ENCODE measurements around the gene ALDH1A2. TPM values are rescaled to one million over a fixed set of nuclear protein-coding genes. Genes with fewer than 3 reads are reported as not detected.

The ALDH1A2 gene
- total RNA-seq, 1 experiment from 2014 or later: 1.5 TPM

DNA sequence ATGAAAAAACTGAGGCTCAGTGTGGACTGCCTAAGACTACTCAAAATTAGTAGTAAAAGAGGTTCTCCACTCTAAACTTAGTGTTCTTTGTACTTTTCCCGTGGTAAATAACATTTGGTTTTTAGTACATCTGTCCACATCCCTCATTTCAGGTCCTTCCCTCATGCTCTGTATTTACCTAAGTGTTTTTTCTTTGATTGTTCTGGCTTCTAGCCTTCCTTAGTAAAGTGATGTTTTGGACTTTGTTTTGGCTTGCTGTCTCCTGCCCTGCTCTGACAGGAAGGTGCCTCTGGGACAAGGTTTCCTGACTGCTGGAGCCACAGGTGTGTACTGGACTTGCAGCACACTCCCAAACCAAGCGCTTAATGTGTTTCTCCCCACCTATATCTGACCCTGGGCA, 29.9 kb upstream of the ALDH1A2 start:
- CTCF ChIA-PET: no interaction called here
- POLR2A ChIA-PET (ENCODE audit: low non-redundant PET): no interaction called here
- DNase-seq (ENCODE audit: low spot score): no peak
- H3K36me3 ChIP-seq (ENCODE audit: insufficient read depth, low read length, poor library complexity, severe bottlenecking): no peaks in the 10 kb centered on the region
- H3K4me3 ChIP-seq (ENCODE audit: low read depth, low read length, poor library complexity, severe bottlenecking): no peak overlapping the region
- no peaks in the 10 kb centered on the region for H3K4me1 ChIP-seq (ENCODE audit: insufficient read depth, low read length, poor library complexity, severe bottlenecking)
- no peak overlapping the region for H3K27ac ChIP-seq (ENCODE audit: low read depth, low read length, poor library complexity, severe bottlenecking)
- H3K27me3 ChIP-seq (replicated peaks; ENCODE audit: insufficient read depth, low read depth, low read length, poor library complexity): peaks cover 22% of the 10 kb centered on the region
- H3K9me3 ChIP-seq (ENCODE audit: low read depth, low read length, poor library complexity, severe bottlenecking): no peaks in the 10 kb centered on the region
- intact Hi-C loops (cut with micrococcal nuclease; ENCODE audit: unreplicated experiment): no loop called here
- TF ChIP-seq CTCF (conservative IDR thresholded peaks at IDR 0.05; ENCODE audit: low read depth, low read length) (no peak), EZH2 (IDR thresholded peaks at IDR 0.05; ENCODE audit: borderline replicate concordance, low read depth, low read length, poor library complexity, severe bottlenecking) (no peak)
- BruUV-seq (replicated peaks): no TSS peak

DNA sequence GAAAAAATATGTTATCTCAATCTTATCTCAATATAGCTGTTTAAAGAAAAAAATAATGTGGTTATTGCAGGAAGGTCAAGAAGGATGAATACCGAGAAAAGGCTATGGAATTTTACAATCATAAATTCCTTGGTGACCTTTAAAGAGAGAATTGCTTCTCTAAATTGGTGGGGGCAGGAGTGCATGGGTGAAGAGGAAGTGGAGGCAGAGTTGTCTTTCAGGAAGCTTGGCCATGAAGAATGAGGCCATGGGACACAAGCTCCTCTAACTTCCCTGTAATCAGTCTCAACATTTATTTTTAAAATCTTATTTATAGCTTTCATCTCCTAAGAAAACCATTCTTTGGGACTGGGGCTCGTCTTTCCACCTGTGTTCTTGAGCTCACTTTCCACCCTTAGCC, 22.4 kb upstream of the ALDH1A2 start:
- BruUV-seq (replicated peaks): no TSS peak
- intact Hi-C loops (cut with micrococcal nuclease; ENCODE audit: unreplicated experiment): no loop called here
- no peaks in the 10 kb centered on the region for H3K9me3 ChIP-seq (ENCODE audit: low read depth, low read length, poor library complexity, severe bottlenecking)
- no peaks in the 10 kb centered on the region for H3K36me3 ChIP-seq (ENCODE audit: insufficient read depth, low read length, poor library complexity, severe bottlenecking)
- POLR2A ChIA-PET (ENCODE audit: low non-redundant PET): no interaction called here
- CTCF ChIA-PET: no interaction called here
- TF ChIP-seq EZH2 (IDR thresholded peaks at IDR 0.05; ENCODE audit: borderline replicate concordance, low read depth, low read length, poor library complexity, severe bottlenecking): no peak
- TF ChIP-seq CTCF (conservative IDR thresholded peaks at IDR 0.05; ENCODE audit: low read depth, low read length): no peak
- no peak for DNase-seq (ENCODE audit: low spot score)
- H3K4me1 ChIP-seq (ENCODE audit: insufficient read depth, low read length, poor library complexity, severe bottlenecking): no peaks in the 10 kb centered on the region
- H3K27ac ChIP-seq (ENCODE audit: low read depth, low read length, poor library complexity, severe bottlenecking): no peak overlapping the region
- peaks cover 5% of the 10 kb centered on the region for H3K27me3 ChIP-seq (replicated peaks; ENCODE audit: insufficient read depth, low read depth, low read length, poor library complexity)
- H3K4me3 ChIP-seq (ENCODE audit: low read depth, low read length, poor library complexity, severe bottlenecking): no peak overlapping the region

DNA sequence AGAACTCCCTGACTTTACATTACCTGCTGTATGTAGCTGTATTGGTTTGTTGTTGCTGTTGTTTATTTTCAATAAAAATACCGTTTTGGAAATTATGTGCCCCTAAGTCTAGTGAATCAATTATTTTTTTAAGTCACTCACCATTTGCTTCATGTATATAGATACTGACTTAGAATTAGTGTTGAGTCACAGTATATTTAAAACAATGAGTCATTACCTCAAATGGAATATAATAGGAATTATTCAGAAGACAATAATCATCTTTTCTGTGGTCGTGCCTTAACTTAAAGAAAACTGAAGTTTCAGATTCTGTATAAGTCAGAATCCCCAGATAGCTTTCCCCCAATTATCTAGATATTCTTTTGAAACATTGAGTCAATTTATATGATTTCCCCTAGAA, 21.0 kb upstream of the ALDH1A2 start:
- Histone ChIP-seq H3K36me3 (ENCODE audit: insufficient read depth, low read length, poor library complexity, severe bottlenecking) (no peaks in the 10 kb centered on the region), H3K4me3 (ENCODE audit: low read depth, low read length, poor library complexity, severe bottlenecking) (no peak overlapping the region), H3K27me3 (replicated peaks; ENCODE audit: insufficient read depth, low read depth, low read length, poor library complexity) (peaks cover 5% of the 10 kb centered on the region), H3K4me1 (ENCODE audit: insufficient read depth, low read length, poor library complexity, severe bottlenecking) (no peaks in the 10 kb centered on the region), H3K27ac (ENCODE audit: low read depth, low read length, poor library complexity, severe bottlenecking) (no peak overlapping the region), H3K9me3 (ENCODE audit: low read depth, low read length, poor library complexity, severe bottlenecking) (no peaks in the 10 kb centered on the region)
- intact Hi-C loops (cut with micrococcal nuclease; ENCODE audit: unreplicated experiment): no loop called here
- POLR2A ChIA-PET (ENCODE audit: low non-redundant PET): no interaction called here
- TF ChIP-seq EZH2 (IDR thresholded peaks at IDR 0.05; ENCODE audit: borderline replicate concordance, low read depth, low read length, poor library complexity, severe bottlenecking): no peak
- no peak for TF ChIP-seq CTCF (conservative IDR thresholded peaks at IDR 0.05; ENCODE audit: low read depth, low read length)
- no peak for DNase-seq (ENCODE audit: low spot score)
- CTCF ChIA-PET: no interaction called here
- no TSS peak for BruUV-seq (replicated peaks)
